Keratinocyte (primary cell): Measurements from ENCODE around the gene PPP2R5C. TPM values are rescaled to one million over a fixed set of nuclear protein-coding genes. Genes with fewer than 3 reads are reported as not detected.

Experiments
- DNase-seq: peaks from one replicate; pipeline ENCODE4 v3.0.0-alpha.2; 2011; ENCODE audit warnings: low read depth, missing footprints, low spot score
- FAIRE-seq: peaks from 2 replicates; lab custom pipeline; 2011; peaks lifted over from hg19 to GRCh38; lab: Jason Lieb, UNC
- H2AFZ ChIP-seq: 2 replicates; pipeline ENCODE4 v1.6.0; 2012; ENCODE audit warnings: low read length, control low read depth, inconsistent platforms; ENCODE audit not compliant: control insufficient read depth
- H3K27ac ChIP-seq: 2 replicates; pipeline ENCODE4 v1.5.1; 2011; ENCODE audit warnings: low read length; ENCODE audit not compliant: control insufficient read depth, insufficient read depth
- H3K27me3 ChIP-seq: 3 replicates; pipeline ENCODE4 v1.6.0; 2011; ENCODE audit warnings: low read length; ENCODE audit not compliant: control insufficient read depth, insufficient read depth; ENCODE audit errors: extremely low read depth
- H3K36me3 ChIP-seq, 2 experiments: 2 replicates in 1 of 2; 3 replicates in 1 of 2; pipeline ENCODE4 v1.5.1; 2011; ENCODE audit warnings: low read length in 2 of 2, mild to moderate bottlenecking in 1 of 2; ENCODE audit not compliant: control insufficient read depth in 2 of 2, insufficient read depth in 2 of 2; ENCODE audit errors: extremely low read depth in 1 of 2
- H3K4me1 ChIP-seq: 3 replicates; pipeline ENCODE4 v1.5.1; 2011; ENCODE audit warnings: low read length; ENCODE audit not compliant: control insufficient read depth, insufficient read depth; ENCODE audit errors: extremely low read depth
- H3K4me2 ChIP-seq: 3 replicates; pipeline ENCODE4 v1.6.0; 2011; ENCODE audit warnings: low read depth, low read length; ENCODE audit not compliant: control insufficient read depth, insufficient read depth; ENCODE audit errors: extremely low read depth
- H3K4me3 ChIP-seq, 3 experiments: fragments of 200-600 bp in 1 of 3; sonication (generic) in 1 of 3; 2 replicates in 2 of 3; 3 replicates in 1 of 3; pipeline ENCODE4 v1.5.1; 2011 to 2016; ENCODE audit warnings: low read length in 3 of 3, mild to moderate bottlenecking in 3 of 3, control low read depth in 2 of 3, inconsistent platforms in 1 of 3, low read depth in 1 of 3, mixed read lengths in 1 of 3, mixed run types in 1 of 3, moderate library complexity in 1 of 3; ENCODE audit not compliant: control insufficient read depth in 2 of 3, insufficient read depth in 2 of 3; ENCODE audit errors: extremely low read depth in 1 of 3
- H3K79me2 ChIP-seq: 2 replicates; pipeline ENCODE4 v1.6.0; 2012; ENCODE audit warnings: low read length; ENCODE audit not compliant: control insufficient read depth, insufficient read depth
- H3K9ac ChIP-seq: 3 replicates; pipeline ENCODE4 v1.6.0; 2011; ENCODE audit warnings: low read length; ENCODE audit not compliant: control insufficient read depth, insufficient read depth; ENCODE audit errors: extremely low read depth
- H3K9me1 ChIP-seq: 3 replicates; pipeline ENCODE4 v1.6.0; 2011; ENCODE audit warnings: low read length; ENCODE audit not compliant: control insufficient read depth, insufficient read depth; ENCODE audit errors: extremely low read depth
- H3K9me3 ChIP-seq: 2 replicates; pipeline ENCODE4 v1.5.1; 2012; ENCODE audit warnings: low read depth, low read length; ENCODE audit not compliant: control insufficient read depth
- H4K20me1 ChIP-seq: 3 replicates; pipeline ENCODE4 v1.6.0; 2011; ENCODE audit warnings: low read length; ENCODE audit not compliant: control insufficient read depth, insufficient read depth; ENCODE audit errors: extremely low read depth
- EZH2 ChIP-seq: IDR thresholded peaks from one replicate; pipeline ENCODE4 v1.6.1; 2012; ENCODE audit warnings: inconsistent platforms, mild to moderate bottlenecking, low read length, moderate library complexity
- dilution Hi-C: fragments of 300-500 bp; cut with MboI; formaldehyde crosslinking; loops from one replicate; pipeline ENCODE4 v1.7.0; 2020; ENCODE audit warnings: low sequenced_read_pairs; ENCODE audit not compliant: extremely low pct_ligation_motif_present
- polyA plus RNA-seq, 5 experiments: library from polyadenylated mRNA; depleted of rRNA in 3 of 5; stranded (reverse) in 3 of 5; stranded (forward) in 1 of 5; unstranded in 1 of 5; fragments of >200 nt; gene quantifications; 1 replicate in 1 of 5; 2 replicates in 3 of 5; 3 replicates in 1 of 5; pipeline versions ENCODE4 v1.2.1 to v1.2.3, GENCODE V29; 2011 to 2012; ENCODE audit warnings: missing spikeins in 2 of 5, low read depth in 1 of 5, low replicate concordance in 1 of 5
- small RNA-seq, 3 experiments: library from RNA; depleted of rRNA; stranded (forward); fragments of <200 nt; gene quantifications; one replicate each; pipeline ENCODE3, GENCODE V24; 2012; ENCODE audit warnings: low read depth in 3 of 3, low replicate concordance in 1 of 3; ENCODE audit not compliant: insufficient read length in 3 of 3
- TF ChIP-seq, protein P1 (sequence below), 3 experiments: IDR thresholded peaks in 1 of 3; conservative IDR thresholded peaks in 1 of 3; optimal IDR thresholded peaks in 1 of 3; 2 replicates in 2 of 3; 3 replicates in 1 of 3; pipeline versions ENCODE3 to v1.5.1; 2011; ENCODE audit warnings: low read length in 3 of 3, mild to moderate bottlenecking in 3 of 3, moderate library complexity in 2 of 3, control low read depth in 1 of 3, inconsistent platforms in 1 of 3; ENCODE audit not compliant: insufficient read depth in 2 of 3; ENCODE audit errors: extremely low read depth in 1 of 3

The PPP2R5C gene
- polyA plus RNA-seq, 1 donor (not counting 4 experiments of a cell fraction or from before 2014, with no cell fraction given): 105 TPM

DNA sequence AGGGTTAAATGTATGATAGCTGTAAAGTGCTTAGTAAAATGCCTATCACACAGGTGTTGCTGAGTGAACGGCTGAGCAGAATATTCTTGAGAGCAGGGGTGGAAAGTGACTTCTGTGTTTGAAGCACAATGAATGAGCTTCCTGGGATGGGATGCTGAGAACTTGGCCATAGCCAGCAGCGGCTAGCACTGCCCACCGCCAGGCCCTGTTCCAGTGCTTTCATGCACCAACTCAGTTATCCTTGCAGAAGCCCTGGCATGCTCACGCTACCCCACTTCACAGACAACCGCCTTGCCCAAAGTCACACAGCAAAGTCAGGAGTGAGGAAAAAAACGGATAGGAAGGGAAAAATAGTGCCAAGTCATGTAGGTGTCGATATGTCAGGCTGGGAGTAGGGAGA is 213.7 kb downstream of the PPP2R5C start:
- no peak overlapping the region for H3K4me3 ChIP-seq
- no peak overlapping the region for H3K27ac ChIP-seq
- FAIRE-seq (no peak), DNase-seq (no peak)
- no peak overlapping the region for H2AFZ ChIP-seq
- no peaks in the 10 kb centered on the region for H3K9me3 ChIP-seq
- no peaks in the 10 kb centered on the region for H3K9me1 ChIP-seq
- no peaks in the 10 kb centered on the region for H3K27me3 ChIP-seq
- no peak overlapping the region for H3K4me2 ChIP-seq
- dilution Hi-C loops: no loop called here
- TF ChIP-seq, protein P1, sequence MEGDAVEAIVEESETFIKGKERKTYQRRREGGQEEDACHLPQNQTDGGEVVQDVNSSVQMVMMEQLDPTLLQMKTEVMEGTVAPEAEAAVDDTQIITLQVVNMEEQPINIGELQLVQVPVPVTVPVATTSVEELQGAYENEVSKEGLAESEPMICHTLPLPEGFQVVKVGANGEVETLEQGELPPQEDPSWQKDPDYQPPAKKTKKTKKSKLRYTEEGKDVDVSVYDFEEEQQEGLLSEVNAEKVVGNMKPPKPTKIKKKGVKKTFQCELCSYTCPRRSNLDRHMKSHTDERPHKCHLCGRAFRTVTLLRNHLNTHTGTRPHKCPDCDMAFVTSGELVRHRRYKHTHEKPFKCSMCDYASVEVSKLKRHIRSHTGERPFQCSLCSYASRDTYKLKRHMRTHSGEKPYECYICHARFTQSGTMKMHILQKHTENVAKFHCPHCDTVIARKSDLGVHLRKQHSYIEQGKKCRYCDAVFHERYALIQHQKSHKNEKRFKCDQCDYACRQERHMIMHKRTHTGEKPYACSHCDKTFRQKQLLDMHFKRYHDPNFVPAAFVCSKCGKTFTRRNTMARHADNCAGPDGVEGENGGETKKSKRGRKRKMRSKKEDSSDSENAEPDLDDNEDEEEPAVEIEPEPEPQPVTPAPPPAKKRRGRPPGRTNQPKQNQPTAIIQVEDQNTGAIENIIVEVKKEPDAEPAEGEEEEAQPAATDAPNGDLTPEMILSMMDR (optimal IDR thresholded peaks at IDR 0.05 in 1 of 3, IDR thresholded peaks at IDR 0.05 in 1 of 3, conservative IDR thresholded peaks at IDR 0.05 in 1 of 3; ENCODE audit: extremely low read depth in 1 of 3, insufficient read depth in 2 of 3, low read length in 3 of 3): no peak
- no peak for TF ChIP-seq EZH2
- H3K36me3 ChIP-seq: peaks cover 11 to 21% of the 10 kb centered on the region in 2 experiments
- peaks cover 53% of the 10 kb centered on the region for H3K4me1 ChIP-seq
- H3K9ac ChIP-seq: no peak overlapping the region
- peaks cover 75% of the 10 kb centered on the region for H3K79me2 ChIP-seq
- H4K20me1 ChIP-seq: no peaks in the 10 kb centered on the region

Small RNAs within 50 kb of the gene (small RNA-seq; reads per million reads assigned to genes)
- gene AL118558.2 (0 reads per million in 3 experiments), gene RNU6-790P (0 reads per million in 3 experiments)

Other genes starting within 250 kb of the PPP2R5C start
- not detected in 3 replicates for gene DIO3, start 200.2 kb upstream of the PPP2R5C start, polyA plus RNA-seq
- gene DYNC1H1, start 202.9 kb downstream of the PPP2R5C start, polyA plus RNA-seq: 166 to 185 TPM (median 179 TPM) in 3 replicates